Tibial nerve (tissue), 4 donors: ENCODE data around the gene CHTF8.

ENCODE experiments used
- CTCF ChIP-seq, 5 experiments: fragments of 200-600 bp in 3 of 5; fragments of 450-650 bp in 2 of 5; sonication (generic) in 3 of 5; IDR thresholded peaks; one replicate each; pipeline ENCODE4 v1.5.1; 2016 to 2019; ENCODE audit warnings: antibody characterized with exemption in 5 of 5, mild to moderate bottlenecking in 3 of 5, moderate library complexity in 2 of 5
- EP300 ChIP-seq, 2 donors: sonication (generic); formaldehyde crosslinking; IDR thresholded peaks; one replicate each; pipeline ENCODE4 v1.6.1; 2017; ENCODE audit warnings: antibody characterized with exemption in 2 of 2, mild to moderate bottlenecking in 1 of 2
- POLR2A ChIP-seq, 2 donors: fragments of 450-650 bp; IDR thresholded peaks; one replicate each; pipeline ENCODE4 v1.6.1; 2017; ENCODE audit warnings: antibody characterized with exemption in 2 of 2, mild to moderate bottlenecking in 2 of 2, moderate library complexity in 2 of 2

GRCh38 chr16:69179328-69180010, 47.1 kb upstream of the CHTF8 start:
- no peak for TF ChIP-seq CTCF (IDR thresholded peaks at IDR 0.05)
- no peak for TF ChIP-seq POLR2A (IDR thresholded peaks at IDR 0.05)
- peak; percentile 51 to 84 for TF ChIP-seq EP300 (IDR thresholded peaks at IDR 0.05)
